B cell (primary cell): ENCODE results near the gene CCDC34. TPM values are rescaled to one million over a fixed set of nuclear protein-coding genes. Genes with fewer than 3 reads are reported as not detected.

Experiments
- ATAC-seq: fragments of 200-7000 bp; cut with Tn5 transposase; one replicate; pipeline ENCODE4 v1.10.0; 2021; ENCODE audit warnings: low read depth, mild to moderate bottlenecking, moderate number of reproducible peaks, moderate library complexity
- CTCF ChIA-PET: fragments of 350-600 bp; sonication (Branson Sonifier 250); formaldehyde crosslinking; loops from one replicate; lab custom pipeline; 2021; ENCODE audit warnings: antibody characterized with exemption, inconsistent platforms; lab: Charles Lee
- POLR2A ChIA-PET: fragments of 350-600 bp; sonication (Branson Sonifier 250); formaldehyde crosslinking; loops from one replicate; lab custom pipeline; 2021; ENCODE audit warnings: antibody characterized with exemption; lab: Charles Lee
- DNase-seq: peaks from one replicate; pipeline ENCODE4 v3.0.0; 2013
- H2AFZ ChIP-seq: 2 replicates; pipeline ENCODE4 v1.6.1; 2012; ENCODE audit warnings: mild to moderate bottlenecking, low read depth, low read length; ENCODE audit not compliant: insufficient read depth, poor library complexity, severe bottlenecking
- H3K27ac ChIP-seq, 2 donors: 1 replicate in 1 of 2; 2 replicates in 1 of 2; pipeline ENCODE4 v1.5.1; 2012 to 2013; ENCODE audit warnings: low read length in 2 of 2, mild to moderate bottlenecking in 2 of 2, moderate library complexity in 1 of 2
- H3K27me3 ChIP-seq, 4 experiments: fragments of 200-600 bp in 1 of 4; sonication (generic) in 1 of 4; replicated peaks in 1 of 4; 1 replicate in 2 of 4; 2 replicates in 2 of 4; pipeline versions ENCODE4 v1.6.1 to v1.7.0; 2013 to 2016; ENCODE audit warnings: low read length in 3 of 4, mild to moderate bottlenecking in 2 of 4, mixed read lengths in 1 of 4, moderate library complexity in 1 of 4; ENCODE audit not compliant: insufficient read depth in 4 of 4, control insufficient read depth in 3 of 4; ENCODE audit errors: control extremely low read depth in 1 of 4
- H3K36me3 ChIP-seq, 2 experiments: replicated peaks in 1 of 2; 1 replicate in 1 of 2; 2 replicates in 1 of 2; pipeline versions ENCODE4 v1.6.1 to v1.7.1; 2013; ENCODE audit warnings: low read length in 1 of 2; ENCODE audit not compliant: insufficient read depth in 2 of 2, control insufficient read depth in 1 of 2; ENCODE audit errors: control extremely low read depth in 1 of 2, extremely low read depth in 1 of 2
- H3K4me1 ChIP-seq, 2 donors: fragments of 200-600 bp in 1 of 2; sonication (generic) in 1 of 2; 1 replicate in 1 of 2; 2 replicates in 1 of 2; pipeline versions ENCODE4 v1.5.1 to v1.6.1; 2013 to 2017; ENCODE audit warnings: low read length in 2 of 2; ENCODE audit not compliant: control insufficient read depth in 2 of 2, insufficient read depth in 2 of 2
- H3K4me2 ChIP-seq: replicated peaks from 2 replicates; pipeline ENCODE3; 2012; ENCODE audit warnings: mild to moderate bottlenecking, low read depth, low read length; ENCODE audit not compliant: poor library complexity, severe bottlenecking
- H3K4me3 ChIP-seq, 5 experiments: fragments of 200-600 bp in 1 of 5; sonication (generic) in 1 of 5; 1 replicate in 3 of 5; 2 replicates in 2 of 5; pipeline versions ENCODE4 v1.5.1 to v1.7.0; 2011 to 2016; ENCODE audit warnings: low read length in 4 of 5, mild to moderate bottlenecking in 4 of 5, low read depth in 2 of 5, control low read depth in 1 of 5, moderate library complexity in 1 of 5; ENCODE audit not compliant: insufficient read depth in 1 of 5; ENCODE audit errors: control extremely low read depth in 1 of 5, extremely low read depth in 1 of 5
- H3K79me2 ChIP-seq: fragments of 200-600 bp; sonication (generic); one replicate; pipeline ENCODE4 v1.6.0; 2016; ENCODE audit warnings: low read length; ENCODE audit not compliant: control insufficient read depth, insufficient read depth
- H3K9ac ChIP-seq: fragments of 200-600 bp; sonication (generic); 2 replicates; pipeline ENCODE4 v1.6.1; 2017; ENCODE audit warnings: mild to moderate bottlenecking, low read length, moderate library complexity
- H3K9me3 ChIP-seq, 3 donors: one replicate each; pipeline versions ENCODE4 v1.6.1 to v1.7.1; 2013; ENCODE audit warnings: low read length in 2 of 3; ENCODE audit not compliant: control insufficient read depth in 2 of 3, insufficient read depth in 1 of 3; ENCODE audit errors: control extremely low read depth in 1 of 3
- H4K20me1 ChIP-seq: 2 replicates; pipeline ENCODE4 v1.6.0; 2012; ENCODE audit warnings: mild to moderate bottlenecking, low read length; ENCODE audit not compliant: insufficient read depth, control insufficient read depth, poor library complexity, severe bottlenecking
- H3K27ac Mint-ChIP-seq: one replicate; pipeline ENCODE4 v1.8.0; 2021; ENCODE audit warnings: mixed read lengths
- H3K27me3 Mint-ChIP-seq: one replicate; pipeline ENCODE4 v1.8.0; 2021; ENCODE audit warnings: mixed read lengths
- H3K4me1 Mint-ChIP-seq: one replicate; pipeline ENCODE4 v1.8.0; 2021; ENCODE audit warnings: mixed read lengths
- H3K4me3 Mint-ChIP-seq: one replicate; pipeline ENCODE4 v1.8.0; 2021; ENCODE audit warnings: mixed read lengths
- H3K9me3 Mint-ChIP-seq: one replicate; pipeline ENCODE4 v1.8.0; 2022; ENCODE audit warnings: mixed read lengths; ENCODE audit not compliant: insufficient read depth
- EZH2 ChIP-seq: IDR thresholded peaks from 2 replicates; pipeline ENCODE4 v1.6.1; 2012; ENCODE audit warnings: borderline replicate concordance, low read depth, mild to moderate bottlenecking, moderate library complexity, low read length; ENCODE audit not compliant: insufficient read depth, poor library complexity, severe bottlenecking
- WGBS: methylation state at CpG from one replicate; pipeline ENCODE4 v1.1.5; 2013; ENCODE audit warnings: missing lambda C conversion rate; ENCODE audit not compliant: insufficient coverage; 5-methylcytosine and 5-hydroxymethylcytosine counted together
- intact Hi-C: fragments of 100-400 bp; cut with micrococcal nuclease; formaldehyde crosslinking; loops from one replicate; pipeline ENCODE4 v1.10.0; 2022
- polyA plus RNA-seq: library from polyadenylated mRNA; depleted of rRNA; stranded (reverse); fragments of >200 nt; gene quantifications from 2 replicates; pipeline ENCODE4 v1.2.3, GENCODE V29; 2012
- total RNA-seq, 2 donors: library from RNA; stranded (reverse); fragments of 120-200 nt in 1 of 2; gene quantifications; 1 replicate in 1 of 2; 2 replicates in 1 of 2; pipeline versions ENCODE4 v1.2.3 to v1.2.4, GENCODE V29; 2013 to 2022
- TF ChIP-seq, protein P1 (sequence below): fragments of 200-600 bp; IDR thresholded peaks from one replicate; pipeline ENCODE4 v1.8.0; 2022; ENCODE audit warnings: antibody characterized with exemption, mild to moderate bottlenecking

The CCDC34 gene
- total and polyA plus RNA-seq, 2 donors (not counting 1 experiment from before 2014, with no cell fraction given), result 0.94 to 4.1 TPM

DNA sequence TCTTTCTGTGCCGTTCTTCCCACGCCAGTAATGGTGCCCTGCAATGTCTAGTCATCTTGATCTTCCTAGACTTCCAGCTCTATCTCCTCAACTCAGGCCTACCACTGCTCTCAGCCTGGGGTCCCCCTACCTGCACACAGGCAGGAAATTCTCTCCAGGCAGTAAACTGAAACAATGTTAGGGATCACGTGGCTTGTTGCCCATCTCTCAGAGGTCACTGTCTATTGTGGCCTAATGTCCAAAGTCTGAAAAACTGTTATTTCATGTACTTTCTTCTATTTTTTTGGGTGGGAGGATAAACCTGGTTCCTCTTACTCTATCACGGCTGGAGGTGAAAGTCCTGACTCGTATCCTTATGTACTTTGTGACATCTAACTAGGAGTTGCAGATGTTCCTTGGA, 59.1 kb downstream of the CCDC34 start:
- H3K27ac ChIP-seq, result no peak overlapping the region
- H3K36me3 ChIP-seq, result no peaks in the 10 kb centered on the region
- peaks cover 0 to 18% (median 4%) of the 10 kb centered on the region in 3 donors for H3K9me3 ChIP-seq
- ChIA-PET CTCF (interaction anchor here (0.8 kb wide), 1 partner anchor 8 kb away, joined by 3 read pairs; no protein-coding TSS in a partner anchor), POLR2A (no interaction called here)
- H3K9ac ChIP-seq, result no peak overlapping the region
- intact Hi-C loops, result no loop called here
- H3K79me2 ChIP-seq, result no peaks in the 10 kb centered on the region
- H2AFZ ChIP-seq, result no peak overlapping the region
- H3K4me3 ChIP-seq, result no peak overlapping the region
- peaks cover 2% of the 10 kb centered on the region for H3K9me3 Mint-ChIP-seq
- H3K27me3 ChIP-seq, result no peaks in the 10 kb centered on the region
- ATAC-seq, result no peak
- WGBS, result 92% methylated on average over 2 of the region's 5 CpGs
- H3K4me1 Mint-ChIP-seq, result no peaks in the 10 kb centered on the region
- no peak overlapping the region for H3K4me2 ChIP-seq
- no peak for DNase-seq
- peaks cover 7% of the 10 kb centered on the region for H3K27me3 Mint-ChIP-seq
- no peak overlapping the region for H3K4me3 Mint-ChIP-seq
- no peak overlapping the region for H3K27ac Mint-ChIP-seq
- TF ChIP-seq, protein P1, sequence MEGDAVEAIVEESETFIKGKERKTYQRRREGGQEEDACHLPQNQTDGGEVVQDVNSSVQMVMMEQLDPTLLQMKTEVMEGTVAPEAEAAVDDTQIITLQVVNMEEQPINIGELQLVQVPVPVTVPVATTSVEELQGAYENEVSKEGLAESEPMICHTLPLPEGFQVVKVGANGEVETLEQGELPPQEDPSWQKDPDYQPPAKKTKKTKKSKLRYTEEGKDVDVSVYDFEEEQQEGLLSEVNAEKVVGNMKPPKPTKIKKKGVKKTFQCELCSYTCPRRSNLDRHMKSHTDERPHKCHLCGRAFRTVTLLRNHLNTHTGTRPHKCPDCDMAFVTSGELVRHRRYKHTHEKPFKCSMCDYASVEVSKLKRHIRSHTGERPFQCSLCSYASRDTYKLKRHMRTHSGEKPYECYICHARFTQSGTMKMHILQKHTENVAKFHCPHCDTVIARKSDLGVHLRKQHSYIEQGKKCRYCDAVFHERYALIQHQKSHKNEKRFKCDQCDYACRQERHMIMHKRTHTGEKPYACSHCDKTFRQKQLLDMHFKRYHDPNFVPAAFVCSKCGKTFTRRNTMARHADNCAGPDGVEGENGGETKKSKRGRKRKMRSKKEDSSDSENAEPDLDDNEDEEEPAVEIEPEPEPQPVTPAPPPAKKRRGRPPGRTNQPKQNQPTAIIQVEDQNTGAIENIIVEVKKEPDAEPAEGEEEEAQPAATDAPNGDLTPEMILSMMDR, result no peak
- TF ChIP-seq EZH2, result no peak
- H3K4me1 ChIP-seq, result no peaks in the 10 kb centered on the region
- no peaks in the 10 kb centered on the region for H4K20me1 ChIP-seq

DNA sequence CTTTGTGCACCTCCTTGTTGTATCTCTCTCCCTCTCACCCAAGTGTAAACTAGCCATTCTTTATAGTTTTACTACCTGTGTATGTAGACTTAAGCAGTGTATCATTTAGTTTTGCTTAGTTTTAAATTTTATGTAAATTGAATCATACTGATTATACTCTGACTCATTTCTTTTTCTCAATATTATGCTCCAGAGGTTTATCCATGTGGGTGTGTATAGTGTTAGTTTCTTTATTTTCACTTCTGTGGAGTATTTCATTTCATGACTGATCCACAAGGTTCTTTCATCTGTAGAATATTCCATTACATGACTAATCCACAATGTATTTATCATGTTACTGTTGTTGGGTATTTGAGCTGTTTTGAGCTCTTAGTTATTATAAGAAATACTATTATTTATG, 62.0 kb downstream of the CCDC34 start:
- H3K4me2 ChIP-seq, result no peak overlapping the region
- no peaks in the 10 kb centered on the region for H4K20me1 ChIP-seq
- no peak overlapping the region for H3K9ac ChIP-seq
- H3K9me3 ChIP-seq, result peaks cover 0 to 18% (median 4%) of the 10 kb centered on the region in 3 donors
- no peak for ATAC-seq
- TF ChIP-seq, protein P1, result no peak
- H3K79me2 ChIP-seq, result no peaks in the 10 kb centered on the region
- H3K4me1 Mint-ChIP-seq, result no peaks in the 10 kb centered on the region
- POLR2A ChIA-PET, result no interaction called here
- DNase-seq, result no peak
- intact Hi-C loops, result no loop called here
- peaks cover 2% of the 10 kb centered on the region for H3K9me3 Mint-ChIP-seq
- H3K27ac Mint-ChIP-seq, result no peak overlapping the region
- no peak overlapping the region for H2AFZ ChIP-seq
- H3K27me3 ChIP-seq, result no peaks in the 10 kb centered on the region
- H3K4me3 Mint-ChIP-seq, result no peak overlapping the region
- no peaks in the 10 kb centered on the region for H3K36me3 ChIP-seq
- H3K4me1 ChIP-seq, result no peaks in the 10 kb centered on the region
- CTCF ChIA-PET, result no interaction called here
- peaks cover 2% of the 10 kb centered on the region for H3K27me3 Mint-ChIP-seq
- no peak overlapping the region for H3K4me3 ChIP-seq
- no peak overlapping the region for H3K27ac ChIP-seq
